Measurements from ENCODE around the gene KL.

KL gene

GRCh38 chr13:33081666-33082065 is 65.4 kb downstream of the KL start:
- no peaks in the 10 kb centered on the region for H3K36me3 ChIP-seq (ENCODE audit: insufficient read depth, insufficient read length, low read length)
- no peak for DNase-seq (ENCODE audit: low read depth, low spot score)
- no peak overlapping the region for H3K9ac ChIP-seq (ENCODE audit: insufficient read length, low read depth)
- TF ChIP-seq SUZ12 (IDR thresholded peaks at IDR 0.05; ENCODE audit: extremely low read depth, insufficient read depth, insufficient read length) (no peak), YY1 (IDR thresholded peaks at IDR 0.05; ENCODE audit: insufficient read depth, insufficient read length) (no peak), ZNF274 (IDR thresholded peaks at IDR 0.05; ENCODE audit: low read depth, low read length) (no peak)
- H3K9me3 ChIP-seq (ENCODE audit: insufficient read depth, low read length), result no peaks in the 10 kb centered on the region
- H3K27me3 ChIP-seq (ENCODE audit: insufficient read depth, insufficient read length), result no peaks in the 10 kb centered on the region
- no peaks in the 10 kb centered on the region for H3K4me1 ChIP-seq (ENCODE audit: insufficient read depth, insufficient read length)
- H3K4me3 ChIP-seq (ENCODE audit: insufficient read length, low read depth), result no peak overlapping the region

GRCh38 chr13:33083054-33083453 is 66.8 kb downstream of the KL start:
- no peak for TF ChIP-seq YY1 (IDR thresholded peaks at IDR 0.05; ENCODE audit: insufficient read depth, insufficient read length)
- no peak for TF ChIP-seq ZNF274 (IDR thresholded peaks at IDR 0.05; ENCODE audit: low read depth, low read length)
- TF ChIP-seq SUZ12 (IDR thresholded peaks at IDR 0.05; ENCODE audit: extremely low read depth, insufficient read depth, insufficient read length), result no peak
- Histone ChIP-seq H3K36me3 (ENCODE audit: insufficient read depth, insufficient read length, low read length) (no peaks in the 10 kb centered on the region), H3K9me3 (ENCODE audit: insufficient read depth, low read length) (no peaks in the 10 kb centered on the region), H3K9ac (ENCODE audit: insufficient read length, low read depth) (no peak overlapping the region), H3K4me1 (ENCODE audit: insufficient read depth, insufficient read length) (no peaks in the 10 kb centered on the region), H3K4me3 (ENCODE audit: insufficient read length, low read depth) (no peak overlapping the region), H3K27me3 (ENCODE audit: insufficient read depth, insufficient read length) (no peaks in the 10 kb centered on the region)
- no peak for DNase-seq (ENCODE audit: low read depth, low spot score)

GRCh38 chr13:33087091-33087490 is 70.9 kb downstream of the KL start:
- no peaks in the 10 kb centered on the region for H3K9me3 ChIP-seq (ENCODE audit: insufficient read depth, low read length)
- no peak overlapping the region for H3K9ac ChIP-seq (ENCODE audit: insufficient read length, low read depth)
- H3K4me3 ChIP-seq (ENCODE audit: insufficient read length, low read depth), result no peak overlapping the region
- no peak for TF ChIP-seq SUZ12 (IDR thresholded peaks at IDR 0.05; ENCODE audit: extremely low read depth, insufficient read depth, insufficient read length)
- no peak for TF ChIP-seq ZNF274 (IDR thresholded peaks at IDR 0.05; ENCODE audit: low read depth, low read length)
- TF ChIP-seq YY1 (IDR thresholded peaks at IDR 0.05; ENCODE audit: insufficient read depth, insufficient read length), result no peak
- H3K4me1 ChIP-seq (ENCODE audit: insufficient read depth, insufficient read length), result no peaks in the 10 kb centered on the region
- no peaks in the 10 kb centered on the region for H3K36me3 ChIP-seq (ENCODE audit: insufficient read depth, insufficient read length, low read length)
- no peak for DNase-seq (ENCODE audit: low read depth, low spot score)
- no peaks in the 10 kb centered on the region for H3K27me3 ChIP-seq (ENCODE audit: insufficient read depth, insufficient read length)

GRCh38 chr13:33087790-33088189 is 71.6 kb downstream of the KL start:
- Histone ChIP-seq H3K9ac (ENCODE audit: insufficient read length, low read depth) (no peak overlapping the region), H3K4me1 (ENCODE audit: insufficient read depth, insufficient read length) (no peaks in the 10 kb centered on the region), H3K4me3 (ENCODE audit: insufficient read length, low read depth) (no peak overlapping the region), H3K27me3 (ENCODE audit: insufficient read depth, insufficient read length) (no peaks in the 10 kb centered on the region), H3K36me3 (ENCODE audit: insufficient read depth, insufficient read length, low read length) (no peaks in the 10 kb centered on the region), H3K9me3 (ENCODE audit: insufficient read depth, low read length) (no peaks in the 10 kb centered on the region)
- TF ChIP-seq SUZ12 (IDR thresholded peaks at IDR 0.05; ENCODE audit: extremely low read depth, insufficient read depth, insufficient read length), result no peak
- no peak for TF ChIP-seq YY1 (IDR thresholded peaks at IDR 0.05; ENCODE audit: insufficient read depth, insufficient read length)
- TF ChIP-seq ZNF274 (IDR thresholded peaks at IDR 0.05; ENCODE audit: low read depth, low read length), result no peak
- DNase-seq (ENCODE audit: low read depth, low spot score), result no peak

- no peak for DNase-seq (ENCODE audit: low read depth, low spot score)
- no peak overlapping the region for H3K4me3 ChIP-seq (ENCODE audit: insufficient read length, low read depth)
- no peaks in the 10 kb centered on the region for H3K4me1 ChIP-seq (ENCODE audit: insufficient read depth, insufficient read length)
- H3K27me3 ChIP-seq (ENCODE audit: insufficient read depth, insufficient read length), result no peaks in the 10 kb centered on the region
- H3K36me3 ChIP-seq (ENCODE audit: insufficient read depth, insufficient read length, low read length), result no peaks in the 10 kb centered on the region
- H3K9me3 ChIP-seq (ENCODE audit: insufficient read depth, low read length), result no peaks in the 10 kb centered on the region
- TF ChIP-seq SUZ12 (IDR thresholded peaks at IDR 0.05; ENCODE audit: extremely low read depth, insufficient read depth, insufficient read length) (no peak), ZNF274 (IDR thresholded peaks at IDR 0.05; ENCODE audit: low read depth, low read length) (no peak), YY1 (IDR thresholded peaks at IDR 0.05; ENCODE audit: insufficient read depth, insufficient read length) (no peak)
- H3K9ac ChIP-seq (ENCODE audit: insufficient read length, low read depth), result no peak overlapping the region
Observed at GRCh38 chr13:33089311-33089710, 73.1 kb downstream of the KL start.

- no peaks in the 10 kb centered on the region for H3K36me3 ChIP-seq (ENCODE audit: insufficient read depth, insufficient read length, low read length)
- H3K4me1 ChIP-seq (ENCODE audit: insufficient read depth, insufficient read length), result no peaks in the 10 kb centered on the region
- no peak for TF ChIP-seq ZNF274 (IDR thresholded peaks at IDR 0.05; ENCODE audit: low read depth, low read length)
- TF ChIP-seq YY1 (IDR thresholded peaks at IDR 0.05; ENCODE audit: insufficient read depth, insufficient read length), result no peak
- no peak for TF ChIP-seq SUZ12 (IDR thresholded peaks at IDR 0.05; ENCODE audit: extremely low read depth, insufficient read depth, insufficient read length)
- no peak overlapping the region for H3K9ac ChIP-seq (ENCODE audit: insufficient read length, low read depth)
- DNase-seq (ENCODE audit: low read depth, low spot score), result no peak
- no peak overlapping the region for H3K4me3 ChIP-seq (ENCODE audit: insufficient read length, low read depth)
- no peaks in the 10 kb centered on the region for H3K9me3 ChIP-seq (ENCODE audit: insufficient read depth, low read length)
- H3K27me3 ChIP-seq (ENCODE audit: insufficient read depth, insufficient read length), result no peaks in the 10 kb centered on the region
Observed at GRCh38 chr13:33090755-33091414, 74.7 kb downstream of the KL start.

GRCh38 chr13:33091415-33091774 is 75.2 kb downstream of the KL start:
- H3K9me3 ChIP-seq (ENCODE audit: insufficient read depth, low read length), result no peaks in the 10 kb centered on the region
- H3K36me3 ChIP-seq (ENCODE audit: insufficient read depth, insufficient read length, low read length), result no peaks in the 10 kb centered on the region
- no peak for DNase-seq (ENCODE audit: low read depth, low spot score)
- H3K4me3 ChIP-seq (ENCODE audit: insufficient read length, low read depth), result no peak overlapping the region
- H3K4me1 ChIP-seq (ENCODE audit: insufficient read depth, insufficient read length), result no peaks in the 10 kb centered on the region
- H3K27me3 ChIP-seq (ENCODE audit: insufficient read depth, insufficient read length), result no peaks in the 10 kb centered on the region
- TF ChIP-seq YY1 (IDR thresholded peaks at IDR 0.05; ENCODE audit: insufficient read depth, insufficient read length) (no peak), SUZ12 (IDR thresholded peaks at IDR 0.05; ENCODE audit: extremely low read depth, insufficient read depth, insufficient read length) (no peak), ZNF274 (IDR thresholded peaks at IDR 0.05; ENCODE audit: low read depth, low read length) (no peak)
- H3K9ac ChIP-seq (ENCODE audit: insufficient read length, low read depth), result no peak overlapping the region
